HG03064 (cell line): ENCODE measurements around the gene RBM24.
"Not testable (repeated sequence)": the region's sequence is repeated elsewhere in the genome, so short reads cannot be mapped to it uniquely, and the experiment has no call there.

ENCODE experiments used
- ATAC-seq: cut with Tn5 transposase; IDR thresholded peaks from one replicate; pipeline ENCODE4 v1.9.1; 2021; ENCODE audit warnings: low read depth; ENCODE audit not compliant: unreplicated experiment

RBM24 gene

GRCh38 chr6:17289630-17290061 is 8.5 kb downstream of the RBM24 start:
- ATAC-seq, result no peak

DNA sequence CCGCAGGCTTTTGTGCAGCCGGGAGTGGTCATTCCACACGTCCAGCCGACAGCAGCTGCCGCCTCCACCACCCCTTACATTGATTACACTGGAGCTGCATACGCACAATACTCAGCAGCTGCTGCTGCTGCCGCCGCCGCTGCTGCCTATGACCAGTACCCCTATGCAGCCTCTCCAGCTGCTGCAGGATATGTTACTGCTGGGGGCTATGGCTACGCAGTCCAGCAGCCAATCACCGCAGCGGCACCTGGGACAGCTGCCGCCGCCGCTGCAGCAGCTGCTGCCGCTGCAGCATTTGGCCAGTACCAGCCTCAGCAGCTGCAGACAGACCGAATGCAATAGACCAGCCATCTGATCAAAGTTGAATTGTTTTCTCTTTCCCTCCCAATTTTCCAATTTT is 10.6 kb downstream of the RBM24 start:
- no peak for ATAC-seq

DNA sequence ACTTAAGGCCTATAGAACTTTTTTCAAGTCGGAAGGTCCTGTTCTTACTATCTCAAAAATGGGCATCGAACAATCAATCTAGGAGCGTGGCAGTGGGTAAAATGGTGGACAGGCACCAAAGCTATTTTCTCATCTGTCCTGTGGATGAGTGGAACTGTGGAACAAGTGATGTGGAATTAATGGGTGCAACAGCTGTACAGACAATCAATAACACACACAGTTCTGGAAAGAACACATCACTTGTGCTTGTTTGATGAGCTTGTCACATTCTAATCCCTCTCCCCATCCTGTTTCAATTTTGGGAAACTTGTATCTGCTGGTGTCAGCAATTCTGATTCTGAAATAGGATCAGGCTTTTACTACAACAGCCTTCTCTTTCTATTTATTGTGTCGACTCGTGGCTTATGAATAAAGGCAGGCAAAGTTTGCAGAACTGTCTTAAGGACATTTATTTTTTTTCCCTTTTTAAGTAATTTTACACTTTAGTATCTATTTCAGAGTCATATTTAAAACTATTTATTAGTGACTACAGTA is 11.5 kb downstream of the RBM24 start:
- ATAC-seq, result no peak

- ATAC-seq, result no peak
Observed at GRCh38 chr6:17293395-17293794, 12.2 kb downstream of the RBM24 start.

DNA sequence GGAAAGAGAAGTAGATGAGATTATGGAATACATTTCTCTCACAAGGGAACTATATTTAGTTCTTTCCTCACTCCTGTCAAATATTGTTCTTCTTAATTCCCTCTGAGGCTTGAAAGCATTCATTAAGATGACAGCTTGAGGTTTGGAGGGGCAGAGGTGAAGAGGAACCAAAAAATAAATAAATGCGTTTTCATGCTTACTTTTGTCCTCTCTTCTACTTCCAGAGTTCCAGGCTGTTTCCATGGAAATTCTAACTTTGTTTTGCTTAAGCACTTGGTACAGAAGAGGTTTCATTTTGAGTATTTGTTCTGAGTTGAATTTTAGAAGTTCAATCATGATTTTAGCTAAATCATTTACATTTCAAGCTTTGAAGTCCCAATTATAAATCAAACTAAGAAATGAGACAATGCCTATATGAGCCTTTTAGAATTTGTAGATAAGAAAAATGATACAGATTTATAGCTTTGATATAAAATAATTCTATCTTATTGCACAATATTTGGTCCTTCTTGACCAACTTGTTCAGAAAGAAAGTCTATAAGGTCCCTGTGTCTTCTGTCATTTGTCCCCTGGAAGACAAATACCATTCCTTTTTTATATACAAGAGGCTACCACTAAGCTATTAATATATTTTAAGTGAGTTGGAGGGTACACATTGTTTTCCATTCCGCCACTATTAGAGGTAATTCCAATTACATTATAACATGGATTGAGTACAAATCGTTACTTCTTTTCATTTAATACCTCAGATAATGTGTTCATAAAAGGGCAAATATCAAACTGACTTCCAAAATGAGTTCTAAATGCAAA is 16.3 kb downstream of the RBM24 start:
- ATAC-seq, result no peak

GRCh38 chr6:17298257-17298656 is 17.1 kb downstream of the RBM24 start:
- ATAC-seq, result no peak

DNA sequence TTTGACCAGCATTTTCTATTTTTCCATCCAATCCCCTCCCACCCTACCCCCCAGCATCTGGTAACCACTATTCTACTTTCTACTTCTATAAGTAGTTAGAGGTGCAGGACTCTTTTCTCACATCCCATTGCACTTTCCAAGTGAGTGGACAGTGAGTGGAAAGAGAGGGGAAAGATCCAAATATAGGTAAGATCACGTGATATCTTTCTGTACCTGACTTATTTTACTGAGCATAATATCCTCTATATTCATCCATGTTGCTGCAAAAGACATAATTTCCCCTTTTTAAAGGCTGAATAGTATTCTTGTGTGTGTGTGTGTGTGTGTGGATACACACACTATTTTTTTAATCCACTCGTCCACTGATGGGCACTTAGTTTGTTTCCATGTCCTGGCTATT is 18.1 kb downstream of the RBM24 start:
- ATAC-seq, result no peak

GRCh38 chr6:17299750-17300149 is 18.6 kb downstream of the RBM24 start:
- no peak for ATAC-seq

- no peak for ATAC-seq
Observed at GRCh38 chr6:17300637-17301036, 19.5 kb downstream of the RBM24 start.

DNA sequence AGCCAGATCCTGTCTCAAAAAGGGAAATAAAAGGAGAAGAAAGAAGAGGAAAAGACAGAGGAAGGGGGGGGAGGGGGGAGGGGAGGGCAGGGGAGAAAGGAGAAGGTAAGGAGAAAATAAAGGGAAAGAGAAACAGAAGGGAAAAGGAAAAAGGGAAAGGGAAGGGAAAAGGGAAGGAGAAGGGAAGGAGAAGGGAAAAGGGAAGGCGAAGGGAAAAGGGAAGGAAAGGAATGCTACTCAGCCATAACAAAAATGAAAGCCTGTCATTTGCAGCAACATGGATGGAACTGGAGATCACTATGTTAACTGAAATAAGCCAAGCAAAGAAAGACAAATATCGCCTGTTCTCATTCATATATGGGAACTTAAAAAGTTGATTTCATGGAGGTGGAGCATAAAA is 22.3 kb downstream of the RBM24 start:
- no peak for ATAC-seq

- ATAC-seq, result no peak
Observed at GRCh38 chr6:17305219-17306001, 24.2 kb downstream of the RBM24 start.

DNA sequence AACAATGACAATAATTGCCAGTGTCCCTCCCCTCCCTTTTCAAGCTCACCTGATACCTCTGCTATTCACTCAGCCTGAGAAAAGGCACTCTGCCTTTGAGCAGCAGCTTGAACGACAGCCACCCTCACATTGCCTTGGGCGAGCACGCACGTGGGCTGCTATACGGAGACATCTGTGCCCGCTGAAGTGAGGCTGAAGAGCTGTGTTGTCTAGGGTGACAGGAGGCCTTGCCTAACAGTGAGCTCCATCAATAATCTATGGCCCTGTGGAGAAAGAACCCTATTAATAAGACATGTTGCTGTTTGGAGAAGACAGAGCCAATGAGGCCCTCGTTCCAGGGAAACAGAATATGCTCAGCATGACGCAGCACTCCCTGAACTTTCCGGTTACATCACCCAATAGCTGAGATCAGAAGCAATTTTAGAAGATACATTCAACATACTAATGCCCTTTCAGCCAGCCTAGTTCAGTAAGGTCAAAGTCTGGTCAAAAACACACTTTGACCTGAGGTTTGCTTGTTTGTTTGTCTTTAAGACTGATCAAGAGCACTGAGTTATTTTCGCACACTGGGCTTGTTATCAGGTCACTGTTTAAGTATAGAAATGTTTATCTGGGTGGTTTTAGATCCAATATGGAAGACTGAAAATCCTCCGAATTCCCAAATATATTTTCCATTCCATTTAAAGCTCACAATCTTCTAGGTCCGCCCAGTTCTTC is 30.6 kb downstream of the RBM24 start:
- no peak for ATAC-seq

DNA sequence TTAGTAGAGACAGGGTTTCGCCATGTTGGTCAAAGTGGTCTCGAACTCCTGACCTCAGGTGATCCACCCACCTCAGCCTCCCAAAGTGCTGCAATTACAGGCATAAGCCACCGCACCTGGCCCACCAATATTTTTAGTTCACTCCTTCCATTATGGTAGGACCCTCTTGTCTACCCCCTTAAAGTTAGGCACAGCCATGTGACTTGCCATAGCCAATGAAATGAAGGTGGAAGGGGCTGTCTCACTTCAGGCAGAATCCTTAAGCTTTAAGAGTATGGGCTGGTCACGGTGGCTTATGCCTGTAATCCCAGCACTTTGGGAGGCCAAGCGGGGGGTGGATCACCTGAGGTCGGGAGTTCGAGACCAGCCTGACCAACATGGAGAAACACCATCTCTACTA is 32.1 kb downstream of the RBM24 start:
- not testable (repeated sequence) for ATAC-seq

DNA sequence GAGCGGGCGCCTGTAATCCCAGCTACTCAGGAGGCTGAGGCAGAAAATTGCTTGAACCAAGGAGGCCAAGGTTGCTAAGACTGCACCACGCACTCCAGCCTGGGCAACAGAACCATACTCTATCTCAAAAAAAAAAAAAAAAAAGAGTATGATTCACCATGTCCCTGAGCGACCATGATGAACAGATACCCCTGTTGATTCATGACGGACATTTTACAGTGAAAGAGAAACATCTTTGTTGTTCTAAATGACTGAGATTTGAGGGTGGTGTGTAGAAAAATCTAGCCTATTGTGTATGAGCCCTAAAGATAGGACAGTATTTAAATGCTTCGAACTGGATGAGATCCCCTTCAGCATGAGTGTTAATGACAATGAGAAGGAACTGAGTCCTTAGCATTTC is 32.8 kb downstream of the RBM24 start:
- no peak for ATAC-seq

DNA sequence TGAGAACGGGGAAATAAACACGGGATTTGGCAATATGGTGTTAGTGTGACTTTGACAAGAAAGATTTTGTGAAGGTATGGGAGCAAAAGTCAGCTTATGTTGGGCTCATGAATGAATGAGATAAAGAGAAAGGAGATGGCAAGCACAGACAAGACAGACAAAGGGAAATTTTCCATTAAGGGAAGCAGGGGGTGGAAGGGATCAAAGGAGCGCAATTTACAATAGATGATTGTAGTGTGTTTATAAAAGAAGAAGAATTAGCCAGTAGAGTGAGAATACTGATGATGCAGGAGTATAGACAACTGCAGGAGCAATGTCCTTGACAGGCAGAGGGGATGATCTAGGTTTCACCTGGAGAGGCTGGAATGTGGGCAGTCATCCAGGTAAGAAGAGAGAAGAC is 34.1 kb downstream of the RBM24 start:
- no peak for ATAC-seq

DNA sequence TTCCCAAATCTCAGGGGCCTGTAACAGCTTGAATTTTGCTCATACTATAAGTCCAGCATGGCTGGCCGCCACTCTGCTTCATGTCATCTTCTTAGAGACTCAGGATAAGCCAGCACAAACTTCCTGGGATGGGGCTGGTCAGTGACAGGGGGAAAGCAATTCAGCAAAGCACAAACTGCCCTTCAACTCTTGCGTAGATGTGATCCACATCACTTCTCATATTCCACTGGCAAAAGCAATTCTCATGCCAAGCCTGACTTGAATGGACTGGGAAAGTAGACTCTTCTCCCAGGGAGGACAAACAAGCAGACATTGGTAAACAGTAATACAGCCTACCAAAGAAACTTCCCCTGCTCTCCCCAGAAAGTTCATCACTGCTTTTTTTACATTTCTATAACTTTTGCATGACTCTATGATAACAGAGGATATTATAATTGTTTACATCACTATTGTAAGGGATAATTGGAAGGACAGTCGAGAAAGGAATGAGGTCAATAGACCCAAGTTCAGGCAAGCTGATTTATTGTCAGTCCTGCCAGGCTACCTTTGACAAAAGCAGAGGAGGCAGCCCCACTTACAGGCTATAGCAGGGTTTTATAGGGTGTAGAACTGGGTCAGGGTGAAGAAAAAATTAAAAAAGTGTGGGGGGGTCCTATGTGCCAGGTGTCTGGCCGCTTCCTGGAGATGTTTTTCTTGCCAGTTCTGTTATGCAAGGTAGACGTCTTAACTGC is 37.4 kb downstream of the RBM24 start:
- ATAC-seq, result no peak

GRCh38 chr6:17320266-17320665 is 39.1 kb downstream of the RBM24 start:
- not testable (repeated sequence) for ATAC-seq

GRCh38 chr6:17331238-17331637 is 50.1 kb downstream of the RBM24 start:
- ATAC-seq, result no peak

GRCh38 chr6:17334265-17334664 is 53.1 kb downstream of the RBM24 start:
- no peak for ATAC-seq

- no peak for ATAC-seq
Observed at GRCh38 chr6:17336425-17336824, 55.3 kb downstream of the RBM24 start.
